GM23248 (cell line): ENCODE measurements around the gene GNAS-AS1.

Source experiments
- EZH2 ChIP-seq: fragments of 200-600 bp; sonication (generic); IDR thresholded peaks from 2 replicates; pipeline ENCODE4 v1.6.1; 2018; ENCODE audit warnings: antibody characterized with exemption, mild to moderate bottlenecking; ENCODE audit not compliant: insufficient read depth, poor library complexity, severe bottlenecking
- EZH2phosphoT487 ChIP-seq: fragments of 200-600 bp; sonication (generic); IDR thresholded peaks from 2 replicates; pipeline ENCODE4 v1.6.1; 2018; ENCODE audit warnings: antibody characterized with exemption, moderate library complexity, mild to moderate bottlenecking, low read depth; ENCODE audit not compliant: insufficient read depth

DNA sequence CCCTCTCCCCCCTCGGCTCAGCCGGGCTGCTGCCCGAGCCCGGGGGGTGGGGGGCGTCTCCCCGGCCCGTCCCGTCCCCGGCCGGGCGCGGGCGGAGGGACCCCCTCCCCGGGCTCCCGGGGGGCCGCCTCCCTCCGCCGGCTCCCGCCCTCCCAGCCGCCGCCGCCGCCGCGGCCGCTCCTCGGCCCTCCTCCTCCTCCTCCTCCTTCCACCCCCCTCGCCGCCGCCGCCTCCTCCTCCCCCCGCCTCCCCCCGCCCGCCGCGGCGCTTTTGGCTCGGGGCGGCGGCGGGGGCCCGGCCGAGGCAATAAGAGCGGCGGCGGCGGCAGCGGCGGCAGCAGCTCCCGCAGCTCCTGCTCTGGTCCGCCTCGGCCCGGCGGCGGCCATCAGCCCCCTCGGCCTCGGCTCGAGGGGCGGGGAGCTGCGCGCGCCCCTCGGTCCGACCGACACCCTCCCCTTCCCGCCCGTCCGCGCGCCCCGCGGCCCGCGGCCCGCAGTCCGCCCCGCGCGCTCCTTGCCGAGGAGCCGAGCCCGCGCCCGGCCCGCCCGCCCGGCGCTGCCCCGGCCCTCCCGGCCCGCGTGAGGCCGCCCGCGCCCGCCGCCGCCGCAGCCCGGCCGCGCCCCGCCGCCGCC is 40.5 kb upstream of the GNAS-AS1 start:
- no peak for TF ChIP-seq EZH2
- no peak for TF ChIP-seq EZH2phosphoT487
